NCI-H82 treated with DMSO at 0.1 percent for 48 hours (cell line): Measurements from ENCODE around the gene MINDY4B.
"Not testable (repeated sequence)": the region's sequence is repeated elsewhere in the genome, so short reads cannot be mapped to it uniquely, and the experiment has no call there.

Source experiments
- DNase-seq: peaks from one replicate; lab custom pipeline; 2025; ENCODE audit not compliant: unreplicated experiment; lab: John Stamatoyannopoulos, UW

MINDY4B gene

GRCh38 chr3:150899141-150899540, 6.1 kb downstream of the MINDY4B start:
- no peak for DNase-seq

- no peak for DNase-seq
Measured at GRCh38 chr3:150898046-150898754, 7.0 kb downstream of the MINDY4B start.

DNA sequence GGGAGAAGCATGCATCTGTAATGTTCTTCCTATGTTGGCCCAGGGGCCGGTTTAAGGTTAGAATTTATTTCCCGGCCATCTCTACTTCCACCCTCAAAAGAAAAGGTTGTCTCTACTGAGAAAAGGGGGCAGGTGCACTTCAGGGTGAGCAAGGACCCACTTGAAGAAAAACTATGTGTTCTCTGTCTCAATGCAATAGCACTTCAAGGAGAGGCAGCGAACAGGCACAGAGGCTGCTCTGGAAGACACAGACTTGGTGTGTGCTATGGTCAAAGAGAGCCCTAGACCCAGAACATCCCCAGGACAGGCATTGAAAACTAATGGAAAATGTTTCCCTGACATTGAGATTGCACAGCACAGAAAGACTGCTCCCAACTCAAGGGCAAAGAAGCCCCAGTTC, 7.6 kb downstream of the MINDY4B start:
- no peak for DNase-seq

GRCh38 chr3:150890831-150891230, 14.4 kb downstream of the MINDY4B start:
- DNase-seq, result no peak

DNA sequence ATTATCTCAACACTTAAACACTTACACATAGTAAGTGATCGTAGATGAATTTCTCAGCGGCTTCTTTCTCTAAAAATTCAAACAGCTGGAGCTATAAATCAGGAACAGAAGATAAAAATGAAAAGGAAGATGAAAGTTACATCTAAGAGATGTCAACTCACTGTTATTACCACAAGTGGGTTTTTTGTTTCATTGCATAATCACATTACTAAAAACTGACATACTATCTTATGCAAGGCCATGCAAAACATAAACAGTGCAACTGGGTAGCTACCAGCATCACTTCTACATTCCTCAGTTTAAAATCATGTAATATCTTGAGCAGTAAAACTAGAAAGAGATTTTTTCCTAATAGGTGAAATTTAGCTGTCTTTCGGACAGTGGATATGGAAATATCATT, 14.9 kb downstream of the MINDY4B start:
- DNase-seq, result no peak

GRCh38 chr3:150889106-150889505, 16.1 kb downstream of the MINDY4B start:
- DNase-seq, result no peak

DNA sequence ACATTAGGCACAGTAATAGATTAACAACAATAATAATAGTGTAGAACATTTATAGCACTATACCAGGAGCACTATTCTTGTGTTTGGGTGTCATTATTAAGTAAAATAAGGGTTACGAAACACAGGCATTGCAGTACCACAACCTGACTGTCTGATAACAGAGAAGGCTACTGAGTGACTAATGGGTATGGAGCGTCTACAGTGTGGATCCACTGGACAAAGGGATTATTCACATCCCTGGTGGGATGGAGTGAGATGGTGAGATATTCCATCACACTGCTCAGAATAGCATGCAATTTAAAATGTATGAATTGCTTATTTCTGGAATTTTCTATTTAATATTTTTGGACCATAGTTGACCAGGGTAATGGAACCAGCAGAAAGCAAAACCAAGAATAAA, 18.2 kb downstream of the MINDY4B start:
- DNase-seq, result no peak

DNA sequence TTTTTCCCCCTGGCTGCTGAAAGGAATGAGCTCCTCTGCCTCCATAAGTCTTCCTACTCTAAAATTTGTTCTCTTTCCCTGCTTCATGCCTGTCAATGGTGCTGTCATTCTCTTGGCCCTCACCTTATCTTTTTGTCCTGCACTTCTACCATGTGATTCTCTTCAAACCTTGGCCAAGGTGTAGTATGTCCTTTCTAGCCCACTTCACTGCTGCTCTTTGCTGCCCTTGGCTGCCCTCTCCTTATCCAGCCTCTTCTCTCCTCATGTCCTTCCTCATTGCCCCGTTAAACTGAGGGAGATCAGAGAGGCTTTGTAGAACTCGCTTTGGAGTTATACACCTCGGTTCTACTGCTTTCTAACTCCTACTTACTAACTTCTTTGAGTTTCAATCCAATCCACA, 19.7 kb downstream of the MINDY4B start:
- DNase-seq, result no peak

DNA sequence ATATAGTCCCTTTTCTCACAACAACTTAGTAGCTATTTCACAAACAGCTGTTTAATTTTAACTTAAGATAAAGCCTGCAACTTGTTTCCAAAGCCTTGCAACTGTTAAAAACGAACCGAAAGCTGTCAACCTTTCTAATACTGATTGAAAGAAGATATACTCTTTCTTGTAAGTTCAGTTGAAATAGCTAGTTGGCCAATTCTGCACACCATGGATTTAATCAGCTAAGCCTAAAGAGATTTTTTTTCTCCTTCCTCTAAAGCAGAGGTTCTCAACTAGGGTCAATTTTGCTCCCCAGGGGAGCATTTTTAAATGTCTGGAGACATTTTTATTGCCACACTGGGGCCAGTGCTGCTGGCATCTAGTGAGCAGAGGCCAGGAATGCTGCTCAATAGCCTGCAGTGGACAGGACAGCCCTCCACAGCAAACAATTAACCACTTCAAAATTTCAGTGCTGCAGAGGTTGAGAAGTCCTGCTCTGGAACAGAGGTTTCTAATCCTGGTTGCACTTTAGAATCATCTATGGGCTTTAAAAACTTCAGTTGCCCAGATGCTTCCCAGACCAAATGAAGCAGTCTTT, 26.2 kb downstream of the MINDY4B start:
- no peak for DNase-seq

DNA sequence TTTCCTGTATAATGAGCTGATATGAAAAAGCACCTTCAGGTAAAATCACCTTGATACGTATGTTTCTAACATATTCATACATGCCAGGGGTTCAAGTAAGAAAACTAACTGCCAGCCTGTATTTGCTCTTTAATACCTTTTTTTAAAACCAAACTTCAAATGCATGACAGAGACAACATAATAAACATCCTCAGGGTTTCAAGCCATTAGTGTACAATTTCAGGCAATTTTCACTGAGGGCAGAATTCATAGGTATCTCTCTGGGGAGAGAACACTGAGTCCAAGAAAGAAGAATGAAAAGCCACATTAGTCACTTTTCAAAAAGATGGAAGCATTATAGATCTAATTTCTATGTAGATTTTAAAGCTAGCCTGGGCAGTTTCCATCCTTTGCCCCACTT, 26.9 kb downstream of the MINDY4B start:
- DNase-seq, result no peak

DNA sequence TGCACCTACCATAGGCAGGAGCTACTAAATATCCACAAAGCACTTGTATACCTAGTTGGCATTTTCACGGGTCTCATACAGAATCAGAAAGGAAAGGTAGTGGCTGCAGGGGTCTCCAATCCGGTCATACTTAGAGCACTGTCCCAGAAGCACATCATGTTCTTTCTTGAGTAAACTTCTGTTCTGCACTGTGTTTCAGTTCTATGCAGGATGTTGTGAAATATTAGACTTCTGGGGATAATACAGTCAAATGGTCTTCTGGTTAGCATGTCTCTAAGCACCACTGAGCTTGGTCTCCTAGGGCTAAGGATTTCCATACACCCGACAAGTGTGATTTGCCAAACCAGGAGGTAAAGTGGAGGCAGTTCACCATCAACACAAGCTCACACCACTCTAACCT, 27.9 kb downstream of the MINDY4B start:
- no peak for DNase-seq

GRCh38 chr3:150876611-150877265, 28.5 kb downstream of the MINDY4B start:
- no peak for DNase-seq

DNA sequence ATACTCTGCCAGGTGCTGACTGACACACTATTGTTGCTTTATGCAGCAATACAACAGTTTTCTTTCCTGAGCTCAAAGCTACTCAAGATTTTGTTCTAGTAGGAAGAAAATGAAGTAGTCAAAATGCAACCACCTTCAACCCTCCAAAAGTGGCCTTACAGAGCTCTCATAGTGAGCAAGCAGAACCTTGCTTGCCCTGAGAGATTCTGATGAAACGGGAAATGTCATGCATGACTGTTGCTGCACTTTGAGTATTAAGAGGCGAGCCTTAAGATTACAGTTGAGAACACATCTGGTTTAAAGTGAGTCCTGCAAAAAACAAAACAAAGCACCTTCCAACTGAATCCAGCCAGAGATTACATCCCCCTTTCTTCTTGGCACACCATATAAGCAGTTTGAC, 29.7 kb downstream of the MINDY4B start:
- no peak for DNase-seq

GRCh38 chr3:150874666-150875219, 30.5 kb downstream of the MINDY4B start:
- no peak for DNase-seq

DNA sequence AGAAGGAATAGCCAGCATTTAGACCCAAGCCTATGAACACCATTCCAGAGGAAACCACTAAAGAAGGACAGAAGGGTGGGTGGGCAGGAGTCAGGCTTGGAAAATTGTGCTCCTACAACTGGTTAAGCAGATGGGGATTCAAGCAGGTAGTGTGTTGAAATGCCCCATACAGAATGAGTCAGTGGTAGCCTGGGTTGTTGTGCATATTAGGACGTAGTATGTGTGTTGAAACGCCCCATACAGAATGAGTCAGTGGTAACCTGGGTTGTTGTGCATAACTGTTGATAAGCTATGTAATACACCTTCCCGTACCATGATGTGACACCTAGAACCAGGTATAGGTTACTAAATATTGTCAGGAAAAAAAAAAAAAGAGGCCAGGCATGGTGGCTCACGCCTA, 34.0 kb downstream of the MINDY4B start:
- no peak for DNase-seq

DNA sequence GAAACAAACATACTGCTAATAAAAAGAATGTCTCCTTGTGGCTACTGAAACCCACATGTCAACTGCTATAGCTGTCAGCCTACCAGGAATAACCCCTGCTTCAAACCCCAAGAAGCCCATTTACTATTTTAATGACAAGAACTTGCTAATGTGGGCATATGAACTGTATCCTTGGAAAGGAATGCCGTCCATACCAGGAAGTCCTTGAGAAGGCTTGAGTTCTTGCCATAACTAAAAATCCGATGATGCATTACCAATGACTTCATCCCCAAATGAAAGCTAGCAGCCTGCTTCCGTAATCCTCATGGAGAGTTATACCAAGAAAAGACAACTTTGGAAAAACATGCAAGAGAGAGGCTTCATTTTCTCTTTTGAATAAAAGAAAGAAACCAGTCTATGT, 34.8 kb downstream of the MINDY4B start:
- DNase-seq, result no peak

GRCh38 chr3:150868282-150868681, 37.0 kb downstream of the MINDY4B start:
- DNase-seq, result no peak

- DNase-seq, result no peak
Measured at GRCh38 chr3:150867434-150867833, 37.8 kb downstream of the MINDY4B start.

GRCh38 chr3:150863921-150864320, 41.3 kb downstream of the MINDY4B start:
- DNase-seq, result not testable (repeated sequence)

DNA sequence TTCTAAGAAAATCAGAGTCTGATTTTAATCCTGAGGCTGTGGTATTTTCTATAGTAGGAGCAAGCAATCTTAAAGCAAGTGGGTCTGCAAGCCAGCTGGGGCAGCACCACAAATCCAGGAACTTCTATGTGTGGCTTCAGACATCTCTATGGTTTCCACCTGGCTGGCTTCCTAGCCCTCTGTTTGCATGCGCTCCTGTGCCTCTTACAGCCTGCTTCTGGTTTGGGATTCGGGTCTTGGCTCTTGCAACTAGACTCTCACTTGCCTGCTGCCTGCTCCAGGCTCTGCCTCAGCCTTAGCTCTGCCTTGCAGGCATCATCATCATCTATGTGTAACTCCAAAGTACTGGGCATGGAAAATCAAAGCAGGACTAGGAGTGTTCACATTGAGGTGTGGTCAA, 43.4 kb downstream of the MINDY4B start:
- DNase-seq, result no peak

- not testable (repeated sequence) for DNase-seq
Measured at GRCh38 chr3:150857936-150858335, 47.3 kb downstream of the MINDY4B start.

DNA sequence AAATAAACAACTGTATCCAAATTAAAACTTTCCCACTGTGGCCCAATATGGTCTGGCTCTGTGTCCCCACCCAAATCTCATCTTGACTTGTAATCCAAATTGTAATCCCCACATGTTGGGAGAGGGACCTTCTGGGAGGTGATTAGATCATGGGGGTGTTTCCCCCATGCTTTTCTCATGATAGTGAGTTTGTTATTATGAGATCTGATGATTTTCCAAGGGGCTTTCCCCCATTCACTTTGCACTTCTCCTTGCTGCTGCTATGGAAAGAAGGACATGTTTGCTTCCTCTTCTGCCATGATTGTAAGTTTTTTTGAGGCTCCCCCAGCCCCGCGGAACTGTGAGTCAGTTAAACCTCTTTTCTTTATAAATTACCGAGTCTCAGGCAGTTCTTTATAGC, 55.0 kb downstream of the MINDY4B start:
- DNase-seq, result no peak
